ENCODE data around the gene GALE. TPM values are rescaled to one million over a fixed set of nuclear protein-coding genes. Genes with fewer than 3 reads are reported as not detected.
A peak's percentile ranks its signal among the peaks of the same experiment; 100 is the strongest.
"Not testable (repeated sequence)": the region's sequence is repeated elsewhere in the genome, so short reads cannot be mapped to it uniquely, and the experiment has no call there.

The GALE gene
- total RNA-seq, 2 experiments from 2014 or later: 40.7 to 43.6 TPM

DNA sequence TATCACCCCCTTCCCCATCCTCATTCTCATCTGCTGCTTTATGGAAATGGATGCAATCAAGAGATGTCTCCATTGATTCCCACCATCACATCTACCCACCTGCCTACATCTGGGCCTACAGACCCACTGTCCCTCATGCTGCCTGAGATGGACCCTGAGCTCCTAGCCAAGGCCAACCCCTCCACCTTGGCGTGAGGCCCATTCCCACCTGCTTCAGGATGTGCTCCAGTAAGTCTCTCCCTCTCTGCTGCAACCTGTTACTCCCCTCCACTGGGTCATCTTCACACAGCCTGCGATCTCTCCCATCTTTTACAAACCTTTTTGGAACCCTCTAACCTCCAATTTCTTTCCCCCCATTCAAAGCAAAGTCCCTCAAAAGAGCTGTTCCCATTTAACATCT lies 4.5 kb upstream of the GALE start:
- Mint-ChIP-seq H3K9me3 (no peaks in the 10 kb centered on the region), H3K36me3 (ENCODE audit: low read depth) (no peaks in the 10 kb centered on the region), H3K27ac (no peak overlapping the region), H3K4me3 (no peak overlapping the region), H3K4me1 (ENCODE audit: low read depth) (peaks cover 6% of the 10 kb centered on the region), H3K27me3 (no peaks in the 10 kb centered on the region)
- TF ChIP-seq, protein P1, sequence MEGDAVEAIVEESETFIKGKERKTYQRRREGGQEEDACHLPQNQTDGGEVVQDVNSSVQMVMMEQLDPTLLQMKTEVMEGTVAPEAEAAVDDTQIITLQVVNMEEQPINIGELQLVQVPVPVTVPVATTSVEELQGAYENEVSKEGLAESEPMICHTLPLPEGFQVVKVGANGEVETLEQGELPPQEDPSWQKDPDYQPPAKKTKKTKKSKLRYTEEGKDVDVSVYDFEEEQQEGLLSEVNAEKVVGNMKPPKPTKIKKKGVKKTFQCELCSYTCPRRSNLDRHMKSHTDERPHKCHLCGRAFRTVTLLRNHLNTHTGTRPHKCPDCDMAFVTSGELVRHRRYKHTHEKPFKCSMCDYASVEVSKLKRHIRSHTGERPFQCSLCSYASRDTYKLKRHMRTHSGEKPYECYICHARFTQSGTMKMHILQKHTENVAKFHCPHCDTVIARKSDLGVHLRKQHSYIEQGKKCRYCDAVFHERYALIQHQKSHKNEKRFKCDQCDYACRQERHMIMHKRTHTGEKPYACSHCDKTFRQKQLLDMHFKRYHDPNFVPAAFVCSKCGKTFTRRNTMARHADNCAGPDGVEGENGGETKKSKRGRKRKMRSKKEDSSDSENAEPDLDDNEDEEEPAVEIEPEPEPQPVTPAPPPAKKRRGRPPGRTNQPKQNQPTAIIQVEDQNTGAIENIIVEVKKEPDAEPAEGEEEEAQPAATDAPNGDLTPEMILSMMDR (IDR thresholded peaks at IDR 0.05): no peak
- intact Hi-C loops (cut with micrococcal nuclease): no loop called here
- ATAC-seq (no peak), DNase-seq (no peak)
- ChIA-PET CTCF (interaction anchor here (0.9 to 1.2 kb wide), 3 partner anchors 20 to 119 kb away, joined by 3 read pairs; partner anchors contain the start of gene HMGCL), POLR2A (interaction anchor here (0.6 to 1.1 kb wide), 2 partner anchors 13 to 29 kb away, joined by 3 to 5 read pairs; no protein-coding TSS in a partner anchor)

DNA sequence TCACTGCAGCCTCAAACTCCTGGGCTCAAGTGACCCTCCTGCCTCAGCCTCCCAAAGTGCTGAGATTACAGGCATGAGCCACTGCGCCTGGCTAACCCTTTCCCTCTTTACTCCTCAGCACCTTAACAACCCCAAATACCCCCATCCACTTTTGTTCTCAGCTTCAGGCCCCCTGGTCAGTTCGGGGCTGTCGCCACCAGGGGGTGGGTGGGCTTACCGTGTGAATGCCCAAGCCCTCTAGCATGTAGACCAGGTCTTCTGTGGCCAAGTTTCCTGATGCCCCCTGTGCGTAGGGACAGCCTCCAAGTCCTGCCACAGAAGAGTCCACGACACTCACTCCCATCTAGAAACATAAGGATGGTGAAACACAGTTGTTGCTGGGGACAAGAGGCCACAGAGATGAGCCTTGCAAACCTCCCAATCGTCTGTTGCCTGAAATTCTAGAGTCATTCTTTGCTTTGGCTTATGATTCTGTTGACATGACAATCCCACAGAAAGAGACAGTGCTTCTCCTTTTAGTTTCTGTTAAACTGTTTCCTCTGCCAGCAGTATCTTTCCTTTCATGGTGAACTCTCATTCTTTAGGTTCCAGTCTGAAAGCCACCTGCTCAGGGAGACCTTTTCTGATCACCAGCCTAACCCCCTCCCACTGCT lies 3.8 kb upstream of the GALE start:
- H3K36me3 Mint-ChIP-seq (ENCODE audit: low read depth): peaks cover 5% of the 10 kb centered on the region
- H3K9me3 Mint-ChIP-seq: no peaks in the 10 kb centered on the region
- H3K27me3 Mint-ChIP-seq: no peaks in the 10 kb centered on the region
- no peak overlapping the region for H3K4me3 Mint-ChIP-seq
- no peak overlapping the region for H3K27ac Mint-ChIP-seq
- CTCF ChIA-PET: interaction anchor here (1.2 kb wide), 1 partner anchor 32 kb away, joined by 3 read pairs; no protein-coding TSS in a partner anchor
- DNase-seq: no peak
- ATAC-seq: no peak
- intact Hi-C loops (cut with micrococcal nuclease): loop anchor here (5.0 kb wide), 1 partner anchor 63 kb away; the partner anchor contains the start of gene FUCA1
- peaks cover 8% of the 10 kb centered on the region for H3K4me1 Mint-ChIP-seq (ENCODE audit: low read depth)
- POLR2A ChIA-PET: interaction anchor here (0.7 kb wide), 1 partner anchor 24 kb away, joined by 3 read pairs; no protein-coding TSS in a partner anchor
- TF ChIP-seq, protein P1 (IDR thresholded peaks at IDR 0.05): no peak

DNA sequence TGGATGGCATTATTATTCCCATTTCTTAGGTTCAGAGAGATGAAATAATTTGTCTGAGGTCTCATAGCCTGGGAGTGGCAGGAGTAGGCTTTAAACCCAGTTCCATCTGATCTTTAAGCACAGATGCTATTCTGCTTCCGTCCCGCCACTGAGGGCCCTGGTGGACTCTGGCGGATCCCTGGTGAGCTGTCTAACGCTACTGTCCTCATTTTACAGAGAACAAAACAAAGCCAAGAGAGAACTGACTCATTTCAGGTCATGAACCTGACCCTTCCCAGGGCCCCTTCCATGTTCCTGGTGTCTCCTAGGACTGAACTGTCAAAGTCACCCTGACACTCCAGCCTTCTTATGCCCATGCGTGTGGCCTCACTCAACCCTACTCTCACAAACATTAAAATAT lies 3.1 kb upstream of the GALE start:
- H3K9me3 Mint-ChIP-seq: no peaks in the 10 kb centered on the region
- H3K27ac Mint-ChIP-seq: no peak overlapping the region
- TF ChIP-seq, protein P1 (IDR thresholded peaks at IDR 0.05): no peak
- no peak overlapping the region for H3K4me3 Mint-ChIP-seq
- peaks cover 7% of the 10 kb centered on the region for H3K36me3 Mint-ChIP-seq (ENCODE audit: low read depth)
- intact Hi-C loops (cut with micrococcal nuclease): loop anchor here (5.0 kb wide), 1 partner anchor 64 kb away; the partner anchor contains the start of gene FUCA1
- H3K27me3 Mint-ChIP-seq: no peaks in the 10 kb centered on the region
- ChIA-PET CTCF (interaction anchor here (2.5 kb wide), 1 partner anchor 113 kb away, joined by 13 read pairs; no protein-coding TSS in a partner anchor), POLR2A (interaction anchor here (0.7 kb wide), 1 partner anchor 23 kb away, joined by 3 read pairs; no protein-coding TSS in a partner anchor)
- DNase-seq (no peak), ATAC-seq (no peak)
- H3K4me1 Mint-ChIP-seq (ENCODE audit: low read depth): peaks cover 10% of the 10 kb centered on the region

- Mint-ChIP-seq H3K4me1 (ENCODE audit: low read depth) (peaks cover 13% of the 10 kb centered on the region), H3K36me3 (ENCODE audit: low read depth) (peaks cover 12% of the 10 kb centered on the region)
- H3K9me3 Mint-ChIP-seq, DNase-seq, H3K4me3 Mint-ChIP-seq, H3K27me3 Mint-ChIP-seq, H3K27ac Mint-ChIP-seq, ATAC-seq: not testable (repeated sequence)
- ChIA-PET CTCF (interaction anchor here (0.5 to 5.5 kb wide), 7 partner anchors 8 to 496 kb away, joined by 3 to 47 read pairs (median 6); no protein-coding TSS in a partner anchor), POLR2A (interaction anchor here (1.6 to 16.5 kb wide), 4 partner anchors 10 to 24 kb away, joined by 3 to 168 read pairs (median 16); partner anchors contain the start of genes LYPLA2 and PITHD1)
- intact Hi-C loops (cut with micrococcal nuclease): loop anchor here (5.0 kb wide), 1 partner anchor 64 kb away; the partner anchor contains the start of gene FUCA1
Measured at GRCh38 chr1:23802809-23803342, 2.3 kb upstream of the GALE start.

DNA sequence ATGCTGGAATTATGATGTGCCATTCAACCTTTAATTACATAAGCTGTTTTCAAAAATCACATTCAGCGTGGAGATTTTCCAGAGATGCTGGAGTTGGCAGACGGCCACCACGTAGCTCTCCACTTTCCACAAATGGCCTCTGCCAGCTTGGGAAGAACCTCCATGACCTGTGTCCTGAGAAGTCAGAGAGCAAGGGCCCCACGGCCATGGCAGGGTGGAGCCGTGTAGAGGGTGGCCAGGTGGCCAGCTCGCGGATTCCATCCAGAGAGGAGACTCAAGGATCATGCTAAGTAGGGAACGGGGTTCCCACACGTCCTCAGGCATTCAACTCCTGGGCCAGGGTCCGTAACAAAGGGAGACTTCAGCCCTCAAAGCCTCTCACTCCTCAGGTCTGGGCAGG lies 1.3 kb upstream of the GALE start:
- TF ChIP-seq, protein P1 (IDR thresholded peaks at IDR 0.05): no peak
- ATAC-seq (no peak), DNase-seq (no peak)
- intact Hi-C loops (cut with micrococcal nuclease): loop anchor here (5.0 kb wide), 1 partner anchor 65 kb away; the partner anchor contains the start of gene FUCA1
- CTCF ChIA-PET: interaction anchor here (1.0 to 5.5 kb wide), 8 partner anchors 9 to 115 kb away, joined by 3 to 47 read pairs (median 6); partner anchors contain the start of genes LYPLA2 and PITHD1
- Mint-ChIP-seq H3K27ac (no peak overlapping the region), H3K9me3 (no peaks in the 10 kb centered on the region), H3K36me3 (ENCODE audit: low read depth) (peaks cover 17% of the 10 kb centered on the region), H3K4me1 (ENCODE audit: low read depth) (peaks cover 13% of the 10 kb centered on the region), H3K27me3 (no peaks in the 10 kb centered on the region), H3K4me3 (peak overlapping the region; percentile 92)
- POLR2A ChIA-PET: interaction anchor here (0.8 to 16.5 kb wide), 11 partner anchors 8 to 179 kb away, joined by 3 to 168 read pairs (median 5); partner anchors contain the start of genes HMGCL, LYPLA2, PITHD1 and PNRC2

Data from activated CD8-positive, alpha-beta T cell treated with anti-CD3 and anti-CD28 coated beads for 36 hours (primary cell).